ENCODE data around the gene ISM1.

DNA sequence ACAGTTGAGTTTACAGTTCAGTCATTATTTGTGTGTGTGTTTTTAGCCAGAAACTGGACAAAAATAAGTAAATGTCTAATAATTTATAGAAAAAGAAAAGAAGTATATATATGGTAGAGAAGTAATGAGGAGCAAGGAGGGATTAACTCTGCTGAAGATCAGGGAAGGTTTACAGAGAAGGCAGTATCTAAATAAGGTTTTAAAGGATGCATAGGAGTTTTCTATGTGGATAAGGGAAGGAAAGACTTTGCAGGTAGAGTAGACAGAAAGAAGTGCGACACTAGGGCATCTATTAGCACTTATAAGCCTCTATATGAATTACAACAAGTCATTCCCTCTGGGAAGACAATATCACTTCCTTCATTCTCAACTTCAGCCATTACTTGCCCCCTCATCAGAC is 34.3 kb downstream of the ISM1 start:
- TF ChIP-seq ZNF274 (IDR thresholded peaks at IDR 0.05; ENCODE audit: low read depth, low read length) (no peak), YY1 (IDR thresholded peaks at IDR 0.05; ENCODE audit: insufficient read depth, insufficient read length) (no peak), SUZ12 (IDR thresholded peaks at IDR 0.05; ENCODE audit: extremely low read depth, insufficient read depth, insufficient read length) (no peak)
